HG03060 (cell line): Measurements from ENCODE around the gene UBR1.
"Not testable (repeated sequence)": the region's sequence is repeated elsewhere in the genome, so short reads cannot be mapped to it uniquely, and the experiment has no call there.

ENCODE experiments used
- ATAC-seq: cut with Tn5 transposase; IDR thresholded peaks from one replicate; pipeline ENCODE4 v1.9.1; 2021; ENCODE audit warnings: low read depth, moderate number of reproducible peaks; ENCODE audit not compliant: unreplicated experiment

Gene UBR1

GRCh38 chr15:43105778-43106485, at the start of gene UBR1:
Gene UBR1 (minus strand): TSS chr15:43106038. CDS start chr15:43106022, 16 bp downstream.
- no peak for ATAC-seq

GRCh38 chr15:43153269-43153668, 47.4 kb upstream of the UBR1 start:
- ATAC-seq = no peak

- ATAC-seq = no peak
Measured at GRCh38 chr15:43151688-43152087, 45.9 kb upstream of the UBR1 start.

GRCh38 chr15:43150191-43150929, 44.5 kb upstream of the UBR1 start:
- ATAC-seq = no peak

- no peak for ATAC-seq
Measured at GRCh38 chr15:43146184-43146583, 40.3 kb upstream of the UBR1 start.

GRCh38 chr15:43144512-43144911, 38.7 kb upstream of the UBR1 start:
- ATAC-seq = no peak

- ATAC-seq = no peak
Measured at GRCh38 chr15:43143203-43143941, 37.5 kb upstream of the UBR1 start.

GRCh38 chr15:43135351-43135750, 29.5 kb upstream of the UBR1 start:
- ATAC-seq = no peak

- ATAC-seq = no peak
Measured at GRCh38 chr15:43134157-43134635, 28.4 kb upstream of the UBR1 start.

- ATAC-seq = no peak
Measured at GRCh38 chr15:43133430-43134156, 27.8 kb upstream of the UBR1 start, which contains the start of gene TMEM62. Gene TMEM62 (plus strand): TSS chr15:43133586. CDS start chr15:43133803, 217 bp downstream.

- no peak for ATAC-seq
Measured at GRCh38 chr15:43132830-43133429, 27.1 kb upstream of the UBR1 start.

- ATAC-seq = no peak
Measured at GRCh38 chr15:43128980-43129335, 23.1 kb upstream of the UBR1 start.

GRCh38 chr15:43128174-43128979, 22.5 kb upstream of the UBR1 start:
- ATAC-seq = not testable (repeated sequence)

GRCh38 chr15:43127752-43128151, 21.9 kb upstream of the UBR1 start:
- ATAC-seq = no peak

GRCh38 chr15:43126356-43126755, 20.5 kb upstream of the UBR1 start:
- no peak for ATAC-seq

GRCh38 chr15:43125100-43125661, 19.3 kb upstream of the UBR1 start:
- no peak for ATAC-seq

- no peak for ATAC-seq
Measured at GRCh38 chr15:43121863-43122262, 16.0 kb upstream of the UBR1 start.

- ATAC-seq = no peak
Measured at GRCh38 chr15:43118829-43119228, 13.0 kb upstream of the UBR1 start.

GRCh38 chr15:43118286-43118685, 12.4 kb upstream of the UBR1 start:
- ATAC-seq = no peak
